ENCODE data around the gene CAPN9.

Gene CAPN9

GRCh38 chr1:230807561-230808280, 60.5 kb downstream of the CAPN9 start:
- no peak overlapping the region for H3K27ac ChIP-seq (ENCODE audit: low read depth in 2 of 2, low read length in 2 of 2)
- no peak overlapping the region for H3K4me3 ChIP-seq (ENCODE audit: low read length in 2 of 2)
- no peak overlapping the region for H3K9ac ChIP-seq (ENCODE audit: low read depth in 1 of 2, low read length in 2 of 2)
- no peaks in the 10 kb centered on the region for H3K36me3 ChIP-seq (ENCODE audit: control insufficient read depth in 2 of 2, insufficient read depth in 2 of 2, low read length in 2 of 2)
- H3K27me3 ChIP-seq (ENCODE audit: control insufficient read depth in 2 of 2, insufficient read depth in 2 of 2, low read length in 2 of 2), result no peaks in the 10 kb centered on the region
- H3K4me1 ChIP-seq (ENCODE audit: control insufficient read depth in 2 of 2, insufficient read depth in 2 of 2, low read length in 2 of 2), result no peaks in the 10 kb centered on the region
- H3K9me3 ChIP-seq (ENCODE audit: control insufficient read depth in 2 of 2, low read length in 2 of 2), result no peaks in the 10 kb centered on the region

GRCh38 chr1:230808281-230808872, 61.2 kb downstream of the CAPN9 start:
- no peaks in the 10 kb centered on the region for H3K27me3 ChIP-seq (ENCODE audit: control insufficient read depth in 2 of 2, insufficient read depth in 2 of 2, low read length in 2 of 2)
- no peaks in the 10 kb centered on the region for H3K36me3 ChIP-seq (ENCODE audit: control insufficient read depth in 2 of 2, insufficient read depth in 2 of 2, low read length in 2 of 2)
- H3K27ac ChIP-seq (ENCODE audit: low read depth in 2 of 2, low read length in 2 of 2), result no peak overlapping the region
- H3K4me3 ChIP-seq (ENCODE audit: low read length in 2 of 2), result no peak overlapping the region
- no peaks in the 10 kb centered on the region for H3K4me1 ChIP-seq (ENCODE audit: control insufficient read depth in 2 of 2, insufficient read depth in 2 of 2, low read length in 2 of 2)
- H3K9ac ChIP-seq (ENCODE audit: low read depth in 1 of 2, low read length in 2 of 2), result no peak overlapping the region
- H3K9me3 ChIP-seq (ENCODE audit: control insufficient read depth in 2 of 2, low read length in 2 of 2), result no peaks in the 10 kb centered on the region

- H3K36me3 ChIP-seq (ENCODE audit: control insufficient read depth in 2 of 2, insufficient read depth in 2 of 2, low read length in 2 of 2), result no peaks in the 10 kb centered on the region
Measured at GRCh38 chr1:230809256-230809990, 62.2 kb downstream of the CAPN9 start.

GRCh38 chr1:230812568-230812967, 65.4 kb downstream of the CAPN9 start:
- no peaks in the 10 kb centered on the region for H3K9me3 ChIP-seq (ENCODE audit: control insufficient read depth in 2 of 2, low read length in 2 of 2)
- H3K27ac ChIP-seq (ENCODE audit: low read depth in 2 of 2, low read length in 2 of 2), result no peak overlapping the region

More at GRCh38 chr1:230809256-230809990, 62.2 kb downstream of the CAPN9 start:
- no peaks in the 10 kb centered on the region for H3K27me3 ChIP-seq (ENCODE audit: control insufficient read depth in 2 of 2, insufficient read depth in 2 of 2, low read length in 2 of 2)
- H3K9ac ChIP-seq (ENCODE audit: low read depth in 1 of 2, low read length in 2 of 2), result no peak overlapping the region
- no peak overlapping the region for H3K27ac ChIP-seq (ENCODE audit: low read depth in 2 of 2, low read length in 2 of 2)
- H3K4me1 ChIP-seq (ENCODE audit: control insufficient read depth in 2 of 2, insufficient read depth in 2 of 2, low read length in 2 of 2), result no peaks in the 10 kb centered on the region
- no peaks in the 10 kb centered on the region for H3K9me3 ChIP-seq (ENCODE audit: control insufficient read depth in 2 of 2, low read length in 2 of 2)
- H3K4me3 ChIP-seq (ENCODE audit: low read length in 2 of 2), result no peak overlapping the region

GRCh38 chr1:230814949-230815692, 67.9 kb downstream of the CAPN9 start:
- Histone ChIP-seq H3K27ac (ENCODE audit: low read depth in 2 of 2, low read length in 2 of 2) (no peak overlapping the region), H3K27me3 (ENCODE audit: control insufficient read depth in 2 of 2, insufficient read depth in 2 of 2, low read length in 2 of 2) (no peaks in the 10 kb centered on the region), H3K4me1 (ENCODE audit: control insufficient read depth in 2 of 2, insufficient read depth in 2 of 2, low read length in 2 of 2) (no peaks in the 10 kb centered on the region), H3K9ac (ENCODE audit: low read depth in 1 of 2, low read length in 2 of 2) (no peak overlapping the region), H3K4me3 (ENCODE audit: low read length in 2 of 2) (no peak overlapping the region), H3K9me3 (ENCODE audit: control insufficient read depth in 2 of 2, low read length in 2 of 2) (no peaks in the 10 kb centered on the region), H3K36me3 (ENCODE audit: control insufficient read depth in 2 of 2, insufficient read depth in 2 of 2, low read length in 2 of 2) (no peaks in the 10 kb centered on the region)

More at GRCh38 chr1:230812568-230812967, 65.4 kb downstream of the CAPN9 start:
- Histone ChIP-seq H3K4me1 (ENCODE audit: control insufficient read depth in 2 of 2, insufficient read depth in 2 of 2, low read length in 2 of 2) (no peaks in the 10 kb centered on the region), H3K27me3 (ENCODE audit: control insufficient read depth in 2 of 2, insufficient read depth in 2 of 2, low read length in 2 of 2) (no peaks in the 10 kb centered on the region), H3K4me3 (ENCODE audit: low read length in 2 of 2) (no peak overlapping the region), H3K36me3 (ENCODE audit: control insufficient read depth in 2 of 2, insufficient read depth in 2 of 2, low read length in 2 of 2) (no peaks in the 10 kb centered on the region), H3K9ac (ENCODE audit: low read depth in 1 of 2, low read length in 2 of 2) (no peak overlapping the region)

- Histone ChIP-seq H3K9me3 (ENCODE audit: control insufficient read depth in 2 of 2, low read length in 2 of 2) (no peaks in the 10 kb centered on the region), H3K36me3 (ENCODE audit: control insufficient read depth in 2 of 2, insufficient read depth in 2 of 2, low read length in 2 of 2) (no peaks in the 10 kb centered on the region), H3K27ac (ENCODE audit: low read depth in 2 of 2, low read length in 2 of 2) (no peak overlapping the region), H3K4me3 (ENCODE audit: low read length in 2 of 2) (no peak overlapping the region), H3K4me1 (ENCODE audit: control insufficient read depth in 2 of 2, insufficient read depth in 2 of 2, low read length in 2 of 2) (no peaks in the 10 kb centered on the region), H3K9ac (ENCODE audit: low read depth in 1 of 2, low read length in 2 of 2) (no peak overlapping the region), H3K27me3 (ENCODE audit: control insufficient read depth in 2 of 2, insufficient read depth in 2 of 2, low read length in 2 of 2) (no peaks in the 10 kb centered on the region)
Measured at GRCh38 chr1:230816018-230816417, 68.8 kb downstream of the CAPN9 start.

- H3K27ac ChIP-seq (ENCODE audit: low read depth in 2 of 2, low read length in 2 of 2), result no peak overlapping the region
Measured at GRCh38 chr1:230818367-230818766, 71.2 kb downstream of the CAPN9 start.

GRCh38 chr1:230818901-230819300, 71.7 kb downstream of the CAPN9 start:
- H3K9me3 ChIP-seq (ENCODE audit: control insufficient read depth in 2 of 2, low read length in 2 of 2), result no peaks in the 10 kb centered on the region
- H3K4me3 ChIP-seq (ENCODE audit: low read length in 2 of 2), result no peak overlapping the region
- H3K4me1 ChIP-seq (ENCODE audit: control insufficient read depth in 2 of 2, insufficient read depth in 2 of 2, low read length in 2 of 2), result no peaks in the 10 kb centered on the region
- H3K36me3 ChIP-seq (ENCODE audit: control insufficient read depth in 2 of 2, insufficient read depth in 2 of 2, low read length in 2 of 2), result no peaks in the 10 kb centered on the region
- no peak overlapping the region for H3K27ac ChIP-seq (ENCODE audit: low read depth in 2 of 2, low read length in 2 of 2)
- H3K27me3 ChIP-seq (ENCODE audit: control insufficient read depth in 2 of 2, insufficient read depth in 2 of 2, low read length in 2 of 2), result no peaks in the 10 kb centered on the region
- H3K9ac ChIP-seq (ENCODE audit: low read depth in 1 of 2, low read length in 2 of 2), result no peak overlapping the region

More at GRCh38 chr1:230818367-230818766, 71.2 kb downstream of the CAPN9 start:
- Histone ChIP-seq H3K9me3 (ENCODE audit: control insufficient read depth in 2 of 2, low read length in 2 of 2) (no peaks in the 10 kb centered on the region), H3K4me1 (ENCODE audit: control insufficient read depth in 2 of 2, insufficient read depth in 2 of 2, low read length in 2 of 2) (no peaks in the 10 kb centered on the region), H3K9ac (ENCODE audit: low read depth in 1 of 2, low read length in 2 of 2) (no peak overlapping the region), H3K27me3 (ENCODE audit: control insufficient read depth in 2 of 2, insufficient read depth in 2 of 2, low read length in 2 of 2) (no peaks in the 10 kb centered on the region), H3K4me3 (ENCODE audit: low read length in 2 of 2) (no peak overlapping the region), H3K36me3 (ENCODE audit: control insufficient read depth in 2 of 2, insufficient read depth in 2 of 2, low read length in 2 of 2) (no peaks in the 10 kb centered on the region)

- H3K4me1 ChIP-seq (ENCODE audit: control insufficient read depth in 2 of 2, insufficient read depth in 2 of 2, low read length in 2 of 2), result peaks cover 0 to 4% of the 10 kb centered on the region in 2 donors
- no peaks in the 10 kb centered on the region for H3K27me3 ChIP-seq (ENCODE audit: control insufficient read depth in 2 of 2, insufficient read depth in 2 of 2, low read length in 2 of 2)
- H3K9me3 ChIP-seq (ENCODE audit: control insufficient read depth in 2 of 2, low read length in 2 of 2), result no peaks in the 10 kb centered on the region
- H3K36me3 ChIP-seq (ENCODE audit: control insufficient read depth in 2 of 2, insufficient read depth in 2 of 2, low read length in 2 of 2), result no peaks in the 10 kb centered on the region
- no peak overlapping the region for H3K27ac ChIP-seq (ENCODE audit: low read depth in 2 of 2, low read length in 2 of 2)
- H3K9ac ChIP-seq (ENCODE audit: low read depth in 1 of 2, low read length in 2 of 2), result no peak overlapping the region
- no peak overlapping the region for H3K4me3 ChIP-seq (ENCODE audit: low read length in 2 of 2)
Measured at GRCh38 chr1:230819976-230820375, 72.8 kb downstream of the CAPN9 start.
